Mesenchymal stem cell (in vitro differentiated cells and primary cell): Measurements from ENCODE around the gene STX5.
A peak's percentile ranks its signal among the peaks of the same experiment; 100 is the strongest.

Experiments used
- DNase-seq: peaks from one replicate; pipeline ENCODE4 v3.0.0-alpha.2; 2013
- H2AFZ ChIP-seq: one replicate; pipeline ENCODE4 v1.6.1; 2013; ENCODE audit warnings: low read depth, mild to moderate bottlenecking, control low read depth, inconsistent platforms, low read length, moderate library complexity
- H2AK5ac ChIP-seq: 2 replicates; pipeline ENCODE4 v1.6.1; 2013; ENCODE audit warnings: low read length, moderate library complexity, mild to moderate bottlenecking, inconsistent platforms; ENCODE audit not compliant: severe bottlenecking
- H2BK120ac ChIP-seq: one replicate; pipeline ENCODE4 v1.6.1; 2013; ENCODE audit warnings: low read depth, mild to moderate bottlenecking, inconsistent platforms, low read length, moderate library complexity
- H2BK12ac ChIP-seq, 2 experiments: one replicate each; pipeline ENCODE4 v1.6.1; 2013; ENCODE audit warnings: inconsistent platforms in 2 of 2, low read length in 2 of 2, mild to moderate bottlenecking in 2 of 2, moderate library complexity in 2 of 2, control low read depth in 1 of 2
- H2BK15ac ChIP-seq: one replicate; pipeline ENCODE4 v1.6.1; 2013; ENCODE audit warnings: mild to moderate bottlenecking, low read depth, inconsistent platforms; ENCODE audit not compliant: poor library complexity, severe bottlenecking
- H2BK5ac ChIP-seq: 2 replicates; pipeline ENCODE4 v1.6.1; 2013; ENCODE audit warnings: low read depth, mild to moderate bottlenecking, low read length, control low read depth, inconsistent platforms; ENCODE audit not compliant: poor library complexity, severe bottlenecking
- H3K14ac ChIP-seq, 2 experiments: one replicate each; pipeline ENCODE4 v1.6.1; 2013; ENCODE audit warnings: inconsistent platforms in 2 of 2, low read length in 2 of 2, control low read depth in 1 of 2, mild to moderate bottlenecking in 1 of 2, moderate library complexity in 1 of 2
- H3K18ac ChIP-seq, 2 experiments: one replicate each; pipeline ENCODE4 v1.6.1; 2013; ENCODE audit warnings: inconsistent platforms in 2 of 2, low read length in 2 of 2, control low read depth in 1 of 2, low read depth in 1 of 2, mild to moderate bottlenecking in 1 of 2
- H3K23ac ChIP-seq, 2 experiments: one replicate each; pipeline ENCODE4 v1.6.1; 2013; ENCODE audit warnings: inconsistent platforms in 2 of 2, low read length in 2 of 2, mild to moderate bottlenecking in 2 of 2, moderate library complexity in 2 of 2, control low read depth in 1 of 2
- H3K27ac ChIP-seq: 2 replicates; pipeline ENCODE4 v1.5.1; 2013; ENCODE audit warnings: mild to moderate bottlenecking, moderate library complexity, low read length, control low read depth, inconsistent platforms; ENCODE audit not compliant: poor library complexity, severe bottlenecking
- H3K27me3 ChIP-seq, 2 experiments: 2 replicates each; pipeline versions ENCODE4 v1.6.1 to v1.7.0; 2013; ENCODE audit warnings: low read length in 2 of 2, mild to moderate bottlenecking in 2 of 2, moderate library complexity in 2 of 2, control low read depth in 1 of 2, inconsistent platforms in 1 of 2; ENCODE audit not compliant: control insufficient read depth in 1 of 2, insufficient read depth in 1 of 2
- H3K36me3 ChIP-seq, 2 experiments: 2 replicates each; pipeline versions ENCODE4 v1.6.1 to v1.7.0; 2013; ENCODE audit warnings: low read length in 2 of 2, control low read depth in 1 of 2, inconsistent platforms in 1 of 2, low read depth in 1 of 2, mild to moderate bottlenecking in 1 of 2; ENCODE audit not compliant: insufficient read depth in 2 of 2, control insufficient read depth in 1 of 2
- H3K4ac ChIP-seq, 2 experiments: one replicate each; pipeline ENCODE4 v1.6.1; 2013; ENCODE audit warnings: inconsistent platforms in 2 of 2, low read length in 2 of 2, mild to moderate bottlenecking in 2 of 2, moderate library complexity in 2 of 2, control low read depth in 1 of 2, low read depth in 1 of 2
- H3K4me1 ChIP-seq: 2 replicates; pipeline ENCODE4 v1.6.1; 2013; ENCODE audit warnings: low read depth, low read length, control low read depth; ENCODE audit not compliant: control insufficient read depth, insufficient read depth
- H3K4me2 ChIP-seq: 2 replicates; pipeline ENCODE4 v1.6.1; 2013; ENCODE audit warnings: low read length, mild to moderate bottlenecking, inconsistent platforms; ENCODE audit not compliant: poor library complexity, severe bottlenecking
- H3K4me3 ChIP-seq, 2 experiments: 2 replicates each; pipeline versions ENCODE4 v1.5.1 to v1.7.0; 2013; ENCODE audit warnings: low read length in 2 of 2, mild to moderate bottlenecking in 2 of 2, control low read depth in 1 of 2, low read depth in 1 of 2; ENCODE audit not compliant: insufficient read depth in 1 of 2
- H3K79me1 ChIP-seq: replicated peaks from 2 replicates; pipeline ENCODE4 v1.6.1; 2013; ENCODE audit warnings: mild to moderate bottlenecking, control low read depth, low read length, inconsistent platforms; ENCODE audit not compliant: poor library complexity, severe bottlenecking
- H3K9ac ChIP-seq: 2 replicates; pipeline ENCODE4 v1.7.0; 2013; ENCODE audit warnings: mild to moderate bottlenecking, low read length, moderate library complexity
- H3K9me3 ChIP-seq: 2 replicates; pipeline ENCODE4 v1.7.0; 2013; ENCODE audit warnings: mild to moderate bottlenecking, low read length; ENCODE audit not compliant: control insufficient read depth
- H4K8ac ChIP-seq: one replicate; pipeline ENCODE4 v1.6.1; 2013; ENCODE audit warnings: inconsistent platforms, mild to moderate bottlenecking, low read length, moderate library complexity
- H4K91ac ChIP-seq: one replicate; pipeline ENCODE4 v1.6.1; 2013; ENCODE audit warnings: mild to moderate bottlenecking, low read length, inconsistent platforms
- WGBS: methylation state at CpG from one replicate; pipeline ENCODE4 v1.1.7; 2013; ENCODE audit warnings: mixed read lengths; 5-methylcytosine and 5-hydroxymethylcytosine counted together

STX5 gene

DNA sequence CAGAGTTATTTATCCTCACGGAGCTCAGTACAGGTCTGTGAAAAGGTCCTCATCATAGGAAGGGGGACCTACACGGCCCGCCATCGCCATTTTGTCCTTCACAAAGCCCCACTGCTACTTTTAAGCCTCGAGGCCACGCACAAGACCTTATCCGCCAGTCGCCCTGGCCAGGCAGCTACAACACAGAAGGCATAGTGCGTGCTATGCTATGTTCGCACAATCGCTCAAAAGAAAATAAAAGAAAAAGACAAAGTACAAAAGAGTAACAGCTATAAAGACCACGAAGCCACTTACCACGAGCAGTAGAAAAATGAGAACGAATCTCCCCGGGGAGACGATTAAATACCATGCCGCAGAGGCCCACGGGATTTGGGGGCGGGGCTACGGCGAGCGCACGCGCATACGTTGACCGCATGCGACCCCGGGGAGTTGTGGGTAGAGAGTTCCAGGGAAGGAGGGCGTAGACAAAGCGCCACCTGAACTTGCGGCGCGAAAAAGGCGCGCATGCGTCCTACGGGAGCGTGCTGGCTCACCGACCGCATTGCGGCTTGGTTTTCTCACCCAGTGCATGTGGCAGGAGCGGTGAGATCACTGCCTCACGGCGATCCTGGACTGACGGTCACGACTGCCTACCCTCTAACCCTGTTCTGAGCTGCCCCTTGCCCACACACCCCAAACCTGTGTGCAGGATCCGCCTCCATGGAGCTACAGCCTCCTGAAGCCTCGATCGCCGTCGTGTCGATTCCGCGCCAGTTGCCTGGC, 23.9 kb upstream of the STX5 start:
- DNase-seq, result peak; percentile 98
- H3K27ac ChIP-seq, result peak overlapping the region; percentile 64
- WGBS, result under 1% methylated on average over 54 of the region's 54 CpGs
- peak overlapping the region; percentile 89 for H2AFZ ChIP-seq
- H3K14ac ChIP-seq, result peak overlapping the region; percentile 8 to 99
- no peak overlapping the region for H2BK15ac ChIP-seq
- peak overlapping the region; percentile 94 for H3K9ac ChIP-seq
- peak overlapping the region; percentile 94 for H2AK5ac ChIP-seq
- H3K18ac ChIP-seq, result peak overlapping the region; percentile 56 to 97
- no peak overlapping the region for H2BK5ac ChIP-seq
- peak overlapping the region; percentile 57 for H4K8ac ChIP-seq
- H3K4me2 ChIP-seq, result peak overlapping the region; percentile 79
- H3K4me1 ChIP-seq, result peaks cover 8% of the 10 kb centered on the region
- H3K27me3 ChIP-seq, result no peaks in the 10 kb centered on the region
- H3K36me3 ChIP-seq, result peaks cover 13 to 38% of the 10 kb centered on the region in 2 experiments
- peak overlapping the region; percentile 51 to 86 for H3K23ac ChIP-seq
- peak overlapping the region; percentile 59 for H4K91ac ChIP-seq
- no peaks in the 10 kb centered on the region for H3K9me3 ChIP-seq
- peak overlapping the region; percentile 91 for H3K4me3 ChIP-seq
- H3K79me1 ChIP-seq, result no peaks in the 10 kb centered on the region
- peak overlapping the region; percentile 47 to 97 for H3K4ac ChIP-seq
- H2BK12ac ChIP-seq, result peak overlapping the region in 1 of 2 experiments; percentile 81
- peak overlapping the region; percentile 1 for H2BK120ac ChIP-seq

DNA sequence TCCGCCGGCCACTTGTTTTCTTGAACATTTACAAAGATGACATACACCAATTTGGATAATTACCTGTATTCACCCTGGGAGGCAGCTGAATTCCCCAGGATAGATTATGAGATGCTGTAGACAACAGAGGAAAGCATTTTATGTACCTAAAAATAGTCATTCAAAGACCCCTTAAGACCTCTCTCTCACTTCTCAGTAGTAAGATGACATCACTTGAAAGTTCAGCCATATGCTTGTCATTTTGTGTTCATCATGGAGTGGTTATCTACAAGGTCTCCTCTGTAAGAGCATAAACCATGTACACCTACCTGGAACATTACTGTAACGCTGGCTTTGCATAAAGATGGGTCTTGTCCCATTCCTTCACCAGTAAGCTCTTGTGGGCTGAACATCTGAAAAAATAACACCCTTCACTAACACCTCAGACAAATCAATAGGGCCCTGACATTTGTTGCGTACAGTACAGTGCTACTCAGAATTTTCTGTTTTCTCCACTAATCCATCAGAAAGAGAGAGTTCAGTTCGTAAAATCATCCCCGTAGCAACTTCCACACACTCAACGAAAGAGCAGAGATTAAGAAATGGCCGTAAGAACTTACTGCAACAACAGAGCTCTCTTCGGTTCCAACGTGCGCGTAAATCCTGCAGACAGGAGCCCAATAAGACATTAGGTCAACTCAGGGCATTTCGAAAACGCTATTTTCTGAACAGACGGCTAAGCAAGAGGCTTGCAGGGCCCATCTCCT, 23.1 kb upstream of the STX5 start:
- peak overlapping the region; percentile 94 for H3K9ac ChIP-seq
- H3K4me2 ChIP-seq, result peak overlapping the region; percentile 77
- H3K27me3 ChIP-seq, result no peaks in the 10 kb centered on the region
- H3K4ac ChIP-seq, result peak overlapping the region in 1 of 2 experiments; percentile 97
- no peak overlapping the region for H4K91ac ChIP-seq
- H3K9me3 ChIP-seq, result no peaks in the 10 kb centered on the region
- H2BK15ac ChIP-seq, result no peak overlapping the region
- peak overlapping the region; percentile 91 for H3K4me3 ChIP-seq
- DNase-seq, result no peak
- no peak overlapping the region for H2AFZ ChIP-seq
- H3K36me3 ChIP-seq, result peaks cover 13 to 38% of the 10 kb centered on the region in 2 experiments
- H3K79me1 ChIP-seq, result no peaks in the 10 kb centered on the region
- no peak overlapping the region for H4K8ac ChIP-seq
- no peak overlapping the region for H2BK12ac ChIP-seq
- H3K27ac ChIP-seq, result peak overlapping the region; percentile 64
- H2AK5ac ChIP-seq, result peak overlapping the region; percentile 94
- peak overlapping the region; percentile 51 to 86 for H3K23ac ChIP-seq
- peak overlapping the region in 1 of 2 experiments; percentile 86 for H3K14ac ChIP-seq
- peaks cover 8% of the 10 kb centered on the region for H3K4me1 ChIP-seq
- no peak overlapping the region for H2BK120ac ChIP-seq
- WGBS, result under 1% methylated on average over 15 of the region's 15 CpGs
- H3K18ac ChIP-seq, result peak overlapping the region; percentile 56 to 97
- no peak overlapping the region for H2BK5ac ChIP-seq

DNA sequence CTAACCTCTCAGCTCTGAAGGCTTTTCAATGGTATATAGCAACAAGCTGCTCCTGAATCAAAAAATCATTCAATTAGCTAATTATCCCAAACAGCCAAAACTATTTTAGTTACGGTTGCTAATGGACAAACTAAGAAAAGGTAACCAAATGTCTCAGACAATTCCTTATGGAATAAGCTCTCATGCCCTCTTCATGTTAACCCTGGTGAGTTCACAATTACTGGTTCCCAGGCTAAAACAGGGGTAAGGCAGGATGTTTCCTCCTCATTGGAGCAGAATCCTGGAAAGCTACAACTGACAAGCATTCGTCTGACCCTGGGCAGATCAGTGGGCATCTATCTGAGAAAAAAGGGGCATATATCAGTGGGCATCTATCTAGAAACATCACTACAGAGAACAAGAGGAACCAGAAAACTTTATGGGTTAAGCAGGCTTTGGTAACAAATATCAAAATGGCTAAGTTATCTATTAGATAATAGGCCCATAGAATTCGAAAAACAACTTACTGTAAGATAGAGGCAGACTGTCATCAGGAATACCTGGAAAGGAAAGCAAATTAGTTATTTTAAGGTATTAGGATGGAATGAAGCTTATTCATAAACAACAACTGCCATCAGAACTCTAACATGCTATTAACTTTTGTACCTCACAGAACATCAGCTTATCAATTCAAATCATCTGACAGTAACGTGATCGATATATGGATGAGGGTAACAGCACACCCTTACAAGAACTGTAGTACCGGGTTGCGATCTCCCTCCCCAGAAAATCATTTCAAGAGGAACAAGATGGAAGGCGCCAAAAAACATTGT, 22.4 kb upstream of the STX5 start:
- peak overlapping the region in 1 of 2 experiments; percentile 91 for H3K4me3 ChIP-seq
- no peak overlapping the region for H3K23ac ChIP-seq
- H3K27me3 ChIP-seq, result no peaks in the 10 kb centered on the region
- peaks cover 13 to 38% of the 10 kb centered on the region in 2 experiments for H3K36me3 ChIP-seq
- peaks cover 8% of the 10 kb centered on the region for H3K4me1 ChIP-seq
- peak overlapping the region; percentile 94 for H3K9ac ChIP-seq
- no peaks in the 10 kb centered on the region for H3K9me3 ChIP-seq
- H2BK120ac ChIP-seq, result no peak overlapping the region
- 11% methylated on average over 6 of the region's 8 CpGs for WGBS
- H3K18ac ChIP-seq, result no peak overlapping the region
- no peak overlapping the region for H2BK5ac ChIP-seq
- no peak overlapping the region for H2BK15ac ChIP-seq
- no peak overlapping the region for H2AFZ ChIP-seq
- no peak for DNase-seq
- no peak overlapping the region for H3K27ac ChIP-seq
- peak overlapping the region; percentile 87 for H3K4me2 ChIP-seq
- H3K79me1 ChIP-seq, result no peaks in the 10 kb centered on the region
- H3K4ac ChIP-seq, result no peak overlapping the region
- H2AK5ac ChIP-seq, result no peak overlapping the region
- H4K8ac ChIP-seq, result no peak overlapping the region
- peak overlapping the region in 1 of 2 experiments; percentile 29 for H3K14ac ChIP-seq
- H4K91ac ChIP-seq, result no peak overlapping the region
- H2BK12ac ChIP-seq, result no peak overlapping the region
